SK-N-MC (cell line): ENCODE measurements around the gene SPTBN2.

ENCODE experiments used
- EZH2 ChIP-seq: fragments of 200-600 bp; sonication (generic); IDR thresholded peaks from one replicate; pipeline ENCODE4 v1.6.1; 2017; ENCODE audit warnings: antibody characterized with exemption
- FOXP2 ChIP-seq: optimal IDR thresholded peaks from 2 replicates; pipeline ENCODE3; 2011; ENCODE audit warnings: mild to moderate bottlenecking, moderate library complexity; ENCODE audit not compliant: insufficient read depth; ENCODE audit errors: extremely low read length, control extremely low read depth
- POLR2AphosphoS5 ChIP-seq: IDR thresholded peaks from 2 replicates; pipeline ENCODE4 v1.6.1; 2012; ENCODE audit warnings: mild to moderate bottlenecking, low read depth, low read length, borderline replicate concordance

DNA sequence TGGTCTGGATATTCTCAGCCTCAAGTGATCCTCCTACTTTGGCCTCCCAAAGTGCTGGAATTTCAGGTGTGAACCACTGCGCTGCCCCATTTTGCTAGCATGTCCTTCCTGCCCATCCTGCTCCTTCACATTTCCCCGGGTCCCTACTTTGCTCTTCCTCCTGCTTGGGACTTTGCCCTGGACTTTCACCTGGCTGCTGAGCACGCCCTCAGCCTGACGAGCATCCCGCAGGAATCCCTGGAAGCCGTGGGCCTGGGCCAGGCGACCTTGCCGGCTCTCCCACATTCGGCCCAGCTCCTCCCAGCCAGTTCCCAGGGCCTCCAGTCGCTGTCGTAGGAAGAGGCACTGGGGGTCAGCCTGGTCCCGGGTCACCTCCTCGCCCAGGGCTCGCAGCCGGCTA, 28.7 kb downstream of the SPTBN2 start:
- TF ChIP-seq POLR2AphosphoS5 (no peak), EZH2 (no peak), FOXP2 (no peak)
